Ovary (tissue), 3 donors: ENCODE measurements around the gene ME2.

Experiments
- CTCF ChIP-seq, 3 donors: fragments of 450-650 bp in 2 of 3; fragments of 200-600 bp in 1 of 3; IDR thresholded peaks; one replicate each; pipeline versions ENCODE4 v1.5.1 to v1.8.0; 2016 to 2022; ENCODE audit warnings: antibody characterized with exemption in 3 of 3, mild to moderate bottlenecking in 1 of 3
- EP300 ChIP-seq: sonication (generic); formaldehyde crosslinking; IDR thresholded peaks from one replicate; pipeline ENCODE4 v1.6.1; 2017; ENCODE audit warnings: antibody characterized with exemption
- POLR2A ChIP-seq: fragments of 450-650 bp; IDR thresholded peaks from one replicate; pipeline ENCODE4 v1.6.1; 2017; ENCODE audit warnings: antibody characterized with exemption, mild to moderate bottlenecking, moderate library complexity
- donor health status: DM: no; HTN: no; CAD: no.

GRCh38 chr18:50926521-50926920 lies 47.6 kb downstream of the ME2 start:
- TF ChIP-seq CTCF (IDR thresholded peaks at IDR 0.05) (no peak), POLR2A (no peak), EP300 (no peak)
